ACC112 (cell line): ENCODE results near the gene ITPR2.

Experiments used
- H2AFZ ChIP-seq: fragments of 200-600 bp; sonication (generic); one replicate; pipeline ENCODE4 v1.6.0; 2017; ENCODE audit warnings: antibody characterized with exemption, low read length; ENCODE audit not compliant: unreplicated experiment
- H3K27ac ChIP-seq: fragments of 200-600 bp; sonication (generic); 2 replicates; pipeline ENCODE4 v1.5.1; 2014; ENCODE audit warnings: low read depth, mild to moderate bottlenecking, antibody characterized with exemption, low read length, moderate library complexity
- H3K27me3 ChIP-seq: fragments of 200-600 bp; sonication (generic); 2 replicates; pipeline ENCODE4 v1.6.1; 2014; ENCODE audit warnings: mild to moderate bottlenecking, antibody characterized with exemption, low read length, moderate library complexity, mixed read lengths; ENCODE audit not compliant: insufficient read depth
- H3K36me3 ChIP-seq: fragments of 200-600 bp; sonication (generic); 2 replicates; pipeline ENCODE4 v1.6.1; 2016; ENCODE audit warnings: mild to moderate bottlenecking, antibody characterized with exemption, low read length, moderate library complexity, mixed read lengths; ENCODE audit not compliant: insufficient read depth
- H3K4me1 ChIP-seq: fragments of 200-600 bp; sonication (generic); one replicate; pipeline ENCODE4 v1.6.1; 2016; ENCODE audit warnings: low read length, mixed read lengths; ENCODE audit not compliant: insufficient read depth, unreplicated experiment, control insufficient read depth
- H3K4me3 ChIP-seq: fragments of 200-600 bp; sonication (generic); 2 replicates; pipeline ENCODE4 v1.5.1; 2014; ENCODE audit warnings: mild to moderate bottlenecking, low read depth, low read length
- H3K79me2 ChIP-seq: fragments of 200-600 bp; sonication (generic); one replicate; pipeline ENCODE4 v1.6.0; 2016; ENCODE audit warnings: low read length; ENCODE audit not compliant: control insufficient read depth, unreplicated experiment, insufficient read depth

Gene ITPR2

DNA sequence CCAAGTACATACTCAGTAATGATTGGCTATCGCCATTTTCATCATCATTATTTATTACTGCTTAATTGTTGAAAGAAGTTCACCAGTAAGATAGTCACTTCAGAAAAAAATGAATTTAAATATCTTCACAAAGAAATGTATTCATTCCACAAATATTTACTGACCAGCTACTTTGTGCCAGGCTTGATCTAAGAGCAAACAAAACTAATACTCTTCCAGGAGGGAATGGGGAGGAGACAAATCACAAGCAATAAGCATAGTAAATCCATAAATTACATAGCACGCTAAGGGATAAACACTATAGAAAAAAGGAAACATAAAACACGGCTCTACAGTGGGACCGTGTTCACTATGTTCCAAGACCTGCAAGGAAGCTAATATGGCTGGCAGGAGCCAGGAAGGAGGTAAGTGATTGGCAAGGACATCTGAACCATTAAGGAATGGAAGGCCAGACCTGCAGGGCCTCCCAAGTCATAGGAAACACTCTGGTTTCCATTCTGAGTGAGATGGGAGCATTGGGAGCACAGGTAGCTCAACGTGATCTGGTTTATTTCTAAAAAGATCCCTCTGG is 27.5 kb downstream of the ITPR2 start:
- Histone ChIP-seq H3K79me2 (no peaks in the 10 kb centered on the region), H3K4me3 (no peak overlapping the region), H3K36me3 (no peaks in the 10 kb centered on the region), H2AFZ (no peak overlapping the region), H3K27me3 (no peaks in the 10 kb centered on the region), H3K27ac (no peak overlapping the region), H3K4me1 (peaks cover 32% of the 10 kb centered on the region)

DNA sequence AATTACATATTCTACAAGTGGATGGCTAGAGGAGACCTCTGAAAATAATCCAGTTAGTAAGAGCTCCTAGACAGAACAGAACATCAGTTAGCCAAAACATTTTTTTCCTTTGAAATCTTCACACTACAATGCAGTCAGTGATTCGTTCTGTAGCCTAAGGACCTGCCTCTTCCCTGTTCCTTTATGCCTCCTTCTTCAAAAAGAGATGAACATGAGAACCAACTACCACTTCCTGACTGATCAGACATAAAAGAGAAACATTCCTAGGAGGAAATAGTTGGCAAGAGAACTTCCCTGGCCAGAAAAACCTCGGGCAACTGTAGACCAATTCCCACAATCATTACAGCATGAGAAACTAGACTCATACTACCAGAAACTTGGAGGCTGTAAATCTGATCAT is 29.4 kb downstream of the ITPR2 start:
- H3K27ac ChIP-seq: peak overlapping the region; percentile 20; the same call in 1 of the 2 replicates
- H3K27me3 ChIP-seq: no peaks in the 10 kb centered on the region
- no peak overlapping the region for H3K4me3 ChIP-seq
- H3K36me3 ChIP-seq: no peaks in the 10 kb centered on the region
- peaks cover 23% of the 10 kb centered on the region for H3K4me1 ChIP-seq
- peak overlapping the region; percentile 16 for H2AFZ ChIP-seq
- H3K79me2 ChIP-seq: no peaks in the 10 kb centered on the region

DNA sequence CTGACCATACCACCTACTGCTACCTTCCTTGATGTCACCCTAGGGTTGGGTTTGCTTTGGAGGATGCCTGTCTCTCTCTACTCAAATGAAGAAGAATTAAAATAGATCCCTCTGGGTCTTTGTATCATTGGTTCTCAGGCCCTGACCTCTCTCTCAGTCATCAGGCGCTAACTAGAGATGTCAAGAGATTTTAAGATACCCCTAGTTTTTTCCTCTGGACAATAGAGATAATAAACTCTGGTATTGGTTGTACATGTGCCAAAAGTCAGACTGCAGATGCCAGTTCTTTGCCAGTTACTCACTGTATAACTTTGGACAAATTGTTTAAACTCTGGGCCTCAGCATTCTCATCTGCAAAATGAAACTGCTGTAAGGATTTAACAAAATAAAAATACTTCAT is 31.5 kb downstream of the ITPR2 start:
- H2AFZ ChIP-seq: no peak overlapping the region
- no peaks in the 10 kb centered on the region for H3K79me2 ChIP-seq
- H3K27me3 ChIP-seq: no peaks in the 10 kb centered on the region
- no peaks in the 10 kb centered on the region for H3K36me3 ChIP-seq
- no peak overlapping the region for H3K4me3 ChIP-seq
- H3K27ac ChIP-seq: no peak overlapping the region
- H3K4me1 ChIP-seq: peaks cover 23% of the 10 kb centered on the region

DNA sequence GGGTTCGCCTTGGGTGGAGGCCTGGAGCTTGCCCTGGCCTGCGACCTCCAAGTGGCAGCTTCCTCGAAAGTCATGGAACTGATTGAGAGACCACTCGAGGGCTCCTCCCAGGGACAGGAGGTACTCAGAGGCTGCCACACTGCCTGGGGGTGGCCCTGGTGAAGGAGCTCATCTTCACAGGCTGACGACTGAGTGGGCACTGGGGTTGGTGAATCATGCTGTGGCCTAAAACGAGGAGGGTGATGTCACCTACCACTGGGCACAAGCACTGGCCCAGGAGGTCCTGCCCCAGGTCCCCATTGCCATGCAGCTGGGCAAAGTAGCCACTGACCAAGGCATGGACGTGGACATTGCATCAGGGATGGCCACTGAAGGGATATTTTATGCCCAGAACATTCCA is 32.1 kb downstream of the ITPR2 start:
- Histone ChIP-seq H3K79me2 (no peaks in the 10 kb centered on the region), H3K4me1 (peaks cover 23% of the 10 kb centered on the region), H3K27me3 (no peaks in the 10 kb centered on the region), H3K36me3 (no peaks in the 10 kb centered on the region), H3K4me3 (no peak overlapping the region), H3K27ac (no peak overlapping the region), H2AFZ (no peak overlapping the region)

DNA sequence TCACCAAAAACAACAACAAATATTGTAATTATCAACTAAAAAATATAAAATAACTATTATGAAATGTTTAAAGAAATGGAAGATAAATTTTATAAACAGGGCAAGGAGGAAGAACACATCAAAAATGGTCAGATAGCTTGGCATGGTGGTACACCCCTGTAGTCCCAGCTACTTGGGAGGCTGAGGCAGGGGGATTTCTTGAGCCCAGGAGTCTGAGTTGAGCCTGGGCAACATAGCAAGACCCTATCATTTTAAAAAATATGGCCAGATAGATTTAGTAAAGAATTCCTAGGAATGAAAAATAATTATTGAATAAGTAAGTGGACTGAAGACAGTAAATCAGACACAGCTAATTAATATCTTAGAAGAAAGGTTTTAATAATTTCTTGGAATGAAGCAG is 32.6 kb downstream of the ITPR2 start:
- Histone ChIP-seq H3K27ac (no peak overlapping the region), H3K4me1 (peaks cover 23% of the 10 kb centered on the region), H3K79me2 (no peaks in the 10 kb centered on the region)

DNA sequence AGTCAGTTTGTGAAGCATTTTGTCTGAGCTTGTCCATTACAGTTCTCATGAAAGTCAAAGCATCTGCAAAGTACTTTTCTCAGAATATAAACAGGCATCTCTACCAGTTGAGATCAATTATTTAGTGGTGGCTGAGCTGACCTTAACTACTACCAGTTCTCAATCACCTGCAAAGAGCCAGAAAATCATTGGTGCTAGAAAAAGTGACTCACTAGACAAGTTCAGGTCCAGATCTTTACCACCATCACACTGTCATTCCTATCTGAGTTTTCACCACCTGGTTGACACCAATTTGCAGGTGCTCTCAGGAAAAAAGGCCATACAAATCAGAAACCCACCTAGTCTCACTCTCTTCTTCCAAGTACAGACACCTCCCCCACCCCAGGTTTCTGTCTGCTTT is 33.3 kb downstream of the ITPR2 start:
- Histone ChIP-seq H3K27me3 (no peaks in the 10 kb centered on the region), H2AFZ (no peak overlapping the region), H3K4me1 (peaks cover 23% of the 10 kb centered on the region), H3K27ac (no peak overlapping the region), H3K36me3 (no peaks in the 10 kb centered on the region), H3K4me3 (no peak overlapping the region), H3K79me2 (no peaks in the 10 kb centered on the region)

More for the DNA sequence above, 32.6 kb downstream of the ITPR2 start:
- H3K36me3 ChIP-seq: no peaks in the 10 kb centered on the region
- no peak overlapping the region for H2AFZ ChIP-seq
- no peak overlapping the region for H3K4me3 ChIP-seq
- H3K27me3 ChIP-seq: no peaks in the 10 kb centered on the region

DNA sequence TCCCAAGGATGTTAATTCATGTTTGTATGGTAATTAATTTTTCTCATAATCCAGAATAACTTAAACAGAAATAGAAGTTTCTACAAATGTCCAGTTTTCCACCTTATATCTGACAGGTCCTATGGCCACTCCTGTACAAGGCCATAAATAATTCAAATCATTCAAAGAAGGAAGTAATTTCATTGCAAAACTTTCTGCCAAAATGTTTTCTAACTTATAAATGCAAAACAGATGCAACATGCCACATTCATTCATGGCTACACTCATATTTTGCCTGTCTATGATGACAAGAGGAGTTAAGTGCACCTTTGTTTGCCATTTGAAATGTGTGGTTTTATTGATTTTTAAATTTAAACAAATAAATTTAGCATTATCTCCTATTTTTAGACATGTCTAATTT is 34.4 kb downstream of the ITPR2 start:
- no peak overlapping the region for H3K27ac ChIP-seq
- peaks cover 17% of the 10 kb centered on the region for H3K4me1 ChIP-seq
- H3K36me3 ChIP-seq: no peaks in the 10 kb centered on the region
- H3K4me3 ChIP-seq: no peak overlapping the region
- H2AFZ ChIP-seq: no peak overlapping the region
- no peaks in the 10 kb centered on the region for H3K27me3 ChIP-seq
- no peaks in the 10 kb centered on the region for H3K79me2 ChIP-seq

DNA sequence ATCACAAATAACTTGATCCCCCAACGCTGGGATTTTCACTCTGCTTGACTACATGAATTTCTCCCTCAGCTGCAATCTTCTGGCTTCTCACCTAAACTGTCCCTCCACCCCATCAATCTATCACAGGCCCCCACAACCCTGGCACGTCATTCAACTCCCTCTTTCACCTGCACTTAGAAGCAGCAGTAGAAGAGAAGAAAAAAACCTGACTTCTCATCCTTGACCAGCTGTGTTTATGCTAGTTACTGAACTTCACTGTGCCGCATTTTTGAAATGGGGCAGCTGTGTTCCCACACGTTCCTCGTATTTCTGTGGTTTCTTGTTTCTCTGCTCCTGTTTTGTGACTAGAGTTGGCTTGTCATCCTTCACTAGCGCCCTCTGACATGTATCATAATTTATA is 35.0 kb downstream of the ITPR2 start:
- H3K79me2 ChIP-seq: no peaks in the 10 kb centered on the region
- peaks cover 10% of the 10 kb centered on the region for H3K4me1 ChIP-seq
- H2AFZ ChIP-seq: no peak overlapping the region
- no peak overlapping the region for H3K4me3 ChIP-seq
- H3K36me3 ChIP-seq: no peaks in the 10 kb centered on the region
- no peak overlapping the region for H3K27ac ChIP-seq
- H3K27me3 ChIP-seq: no peaks in the 10 kb centered on the region

DNA sequence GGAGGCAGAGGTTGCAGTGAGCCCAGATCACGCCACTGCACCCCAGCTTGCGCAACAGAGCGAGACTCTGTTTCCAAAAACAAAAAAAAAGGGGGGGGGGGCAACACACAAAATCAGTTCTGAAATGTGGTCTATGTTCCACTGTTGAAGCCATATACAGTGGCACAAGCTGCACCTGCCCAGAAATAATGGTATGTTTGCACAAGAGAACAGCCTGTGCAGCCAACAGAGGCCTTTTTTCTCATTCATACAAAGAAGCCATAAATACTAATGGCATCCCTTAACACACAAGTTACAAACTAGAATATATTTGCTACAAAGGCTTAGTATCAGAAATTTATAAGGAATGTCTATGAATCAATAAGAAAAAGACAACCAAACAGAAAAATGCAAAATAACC is 37.1 kb downstream of the ITPR2 start:
- Histone ChIP-seq H3K27ac (no peak overlapping the region), H3K79me2 (no peaks in the 10 kb centered on the region), H3K36me3 (no peaks in the 10 kb centered on the region), H3K4me3 (no peak overlapping the region), H3K27me3 (no peaks in the 10 kb centered on the region), H3K4me1 (peaks cover 18% of the 10 kb centered on the region), H2AFZ (no peak overlapping the region)

DNA sequence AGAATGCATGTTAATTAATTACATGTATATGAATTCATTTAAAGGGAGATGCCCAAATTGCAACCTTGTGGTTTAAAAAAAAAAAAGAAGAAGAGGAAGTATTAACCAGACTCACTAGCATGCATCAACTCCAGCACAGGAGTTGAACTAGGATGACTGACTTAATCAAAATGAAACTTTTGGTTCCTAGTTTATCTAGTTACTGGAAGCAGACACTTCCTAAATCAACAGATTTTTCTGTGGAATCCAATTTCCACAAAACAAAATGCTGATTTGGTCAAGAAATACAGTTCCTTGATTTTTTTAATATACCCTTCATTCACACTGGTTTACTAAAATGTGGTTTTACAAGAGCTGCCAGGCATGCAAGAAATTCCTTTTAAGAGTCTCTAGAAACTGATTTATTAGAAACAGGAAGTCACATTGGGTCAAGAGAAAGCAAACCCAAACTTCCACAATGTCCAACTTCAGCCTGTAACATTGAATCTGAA is 41.6 kb downstream of the ITPR2 start:
- Histone ChIP-seq H3K27ac (no peak overlapping the region; the same call in 1 of the 2 replicates), H3K79me2 (no peaks in the 10 kb centered on the region), H3K4me1 (peaks cover 51% of the 10 kb centered on the region)

DNA sequence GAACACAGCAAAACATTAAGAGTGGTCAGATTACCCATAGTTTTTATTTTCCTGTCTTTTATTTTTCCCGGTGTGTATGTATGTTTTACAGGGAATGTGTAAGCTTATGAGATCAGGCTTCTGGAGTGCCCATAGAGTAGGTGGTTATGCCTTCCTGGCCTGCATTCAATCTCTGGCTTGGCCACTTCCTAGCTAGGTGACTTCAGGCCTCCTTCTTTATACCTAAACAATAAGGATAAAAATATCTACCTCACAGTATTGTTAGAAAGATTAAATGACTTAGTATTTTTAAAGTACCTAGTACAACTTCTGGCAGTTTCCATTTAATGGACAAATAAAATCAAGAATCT is 42.4 kb downstream of the ITPR2 start:
- Histone ChIP-seq H3K4me3 (no peak overlapping the region), H3K27me3 (no peaks in the 10 kb centered on the region), H3K79me2 (no peaks in the 10 kb centered on the region), H2AFZ (no peak overlapping the region), H3K4me1 (peaks cover 52% of the 10 kb centered on the region), H3K27ac (no peak overlapping the region), H3K36me3 (no peaks in the 10 kb centered on the region)

More for the DNA sequence above, 41.6 kb downstream of the ITPR2 start:
- no peak overlapping the region for H3K4me3 ChIP-seq
- no peaks in the 10 kb centered on the region for H3K27me3 ChIP-seq
- H3K36me3 ChIP-seq: no peaks in the 10 kb centered on the region
- no peak overlapping the region for H2AFZ ChIP-seq
